Common myeloid progenitor, CD34-positive (primary cell): ENCODE measurements around the gene PTPRD.
A peak's percentile ranks its signal among the peaks of the same experiment; 100 is the strongest.
"Not testable (repeated sequence)": the region's sequence is repeated elsewhere in the genome, so short reads cannot be mapped to it uniquely, and the experiment has no call there.

Experiments
- CTCF ChIA-PET: fragments of 350-600 bp; sonication (Branson Sonifier 250); formaldehyde crosslinking; loops from one replicate; lab custom pipeline; 2021; ENCODE audit warnings: antibody characterized with exemption; lab: Charles Lee
- POLR2A ChIA-PET: fragments of 350-600 bp; sonication (Branson Sonifier 250); formaldehyde crosslinking; loops from one replicate; lab custom pipeline; 2021; ENCODE audit warnings: antibody characterized with exemption; lab: Charles Lee
- DNase-seq, 3 donors: peaks; one replicate each; pipeline versions ENCODE4 v3.0.0 to v3.0.0-alpha.2; 2013
- H3K27ac ChIP-seq, 2 experiments: 1 replicate in 1 of 2; 2 replicates in 1 of 2; pipeline ENCODE4 v1.7.0; 2013; ENCODE audit warnings: inconsistent platforms in 2 of 2, low read length in 2 of 2, mild to moderate bottlenecking in 2 of 2, low read depth in 1 of 2, moderate library complexity in 1 of 2; ENCODE audit not compliant: severe bottlenecking in 2 of 2, insufficient read depth in 1 of 2, poor library complexity in 1 of 2
- H3K27me3 ChIP-seq, 5 experiments: replicated peaks in 2 of 5; 1 replicate in 3 of 5; 2 replicates in 2 of 5; pipeline versions ENCODE4 v1.6.1 to v1.7.0; 2013; ENCODE audit warnings: low read length in 4 of 5, mild to moderate bottlenecking in 2 of 5, moderate library complexity in 2 of 5, inconsistent platforms in 1 of 5; ENCODE audit not compliant: insufficient read depth in 5 of 5, control insufficient read depth in 4 of 5
- H3K36me3 ChIP-seq, 4 experiments: 1 replicate in 2 of 4; 2 replicates in 2 of 4; pipeline versions ENCODE4 v1.6.1 to v1.7.0; 2013; ENCODE audit warnings: low read length in 3 of 4, control low read depth in 1 of 4, mild to moderate bottlenecking in 1 of 4; ENCODE audit not compliant: control insufficient read depth in 4 of 4, insufficient read depth in 4 of 4
- H3K4me1 ChIP-seq, 4 experiments: 1 replicate in 3 of 4; 2 replicates in 1 of 4; pipeline versions ENCODE4 v1.6.1 to v1.7.1; 2013; ENCODE audit warnings: low read length in 3 of 4, mild to moderate bottlenecking in 3 of 4, control low read depth in 1 of 4, inconsistent platforms in 1 of 4, moderate library complexity in 1 of 4; ENCODE audit not compliant: control insufficient read depth in 4 of 4, insufficient read depth in 4 of 4; ENCODE audit errors: control extremely low read depth in 1 of 4
- H3K4me3 ChIP-seq, 7 experiments: 1 replicate in 4 of 7; 2 replicates in 3 of 7; pipeline versions ENCODE4 v1.5.1 to v1.7.0; 2013; ENCODE audit warnings: mild to moderate bottlenecking in 7 of 7, low read length in 6 of 7, moderate library complexity in 6 of 7, inconsistent platforms in 2 of 7, low read depth in 2 of 7, control low read depth in 1 of 7; ENCODE audit not compliant: insufficient read depth in 4 of 7, control insufficient read depth in 1 of 7; ENCODE audit errors: extremely low read depth in 1 of 7
- H3K9me3 ChIP-seq, 5 experiments: 1 replicate in 4 of 5; 2 replicates in 1 of 5; pipeline versions ENCODE4 v1.6.1 to v1.7.1; 2013; ENCODE audit warnings: low read length in 4 of 5, mild to moderate bottlenecking in 2 of 5, inconsistent platforms in 1 of 5, low read depth in 1 of 5, moderate library complexity in 1 of 5; ENCODE audit not compliant: control insufficient read depth in 4 of 5, insufficient read depth in 2 of 5; ENCODE audit errors: control extremely low read depth in 1 of 5
- WGBS: methylation state at CpG from one replicate; pipeline ENCODE4 v1.1.5; 2013; ENCODE audit not compliant: insufficient coverage; 5-methylcytosine and 5-hydroxymethylcytosine counted together

The PTPRD gene

DNA sequence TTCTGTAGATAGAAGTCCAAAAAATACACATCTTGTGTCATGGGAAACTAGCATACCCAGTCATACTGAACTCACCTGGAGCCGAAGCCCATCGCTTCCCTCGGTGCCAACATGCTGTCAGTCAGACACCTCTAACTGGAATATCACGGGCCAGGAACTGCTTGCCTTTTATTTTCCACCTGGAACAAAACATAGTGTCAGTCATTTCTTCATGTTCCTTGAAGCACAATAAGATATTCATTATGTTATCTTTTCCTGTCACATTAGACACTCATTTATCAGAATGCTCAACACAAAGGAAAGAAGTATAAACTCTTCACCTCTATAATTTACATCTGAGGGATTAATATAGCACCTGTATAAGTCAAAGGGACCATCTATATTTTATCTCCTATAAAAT is 674.4 kb downstream of the PTPRD start:
- Histone ChIP-seq H3K4me1 (peaks cover 0 to 3% (median 0%) of the 10 kb centered on the region in 4 experiments), H3K27me3 (no peaks in the 10 kb centered on the region), H3K36me3 (no peaks in the 10 kb centered on the region), H3K9me3 (no peaks in the 10 kb centered on the region), H3K27ac (no peak overlapping the region), H3K4me3 (no peak overlapping the region)
- WGBS, result 96% methylated on average over 4 of the region's 4 CpGs
- no peak for DNase-seq
- POLR2A ChIA-PET, result no interaction called here
- CTCF ChIA-PET, result no interaction called here

DNA sequence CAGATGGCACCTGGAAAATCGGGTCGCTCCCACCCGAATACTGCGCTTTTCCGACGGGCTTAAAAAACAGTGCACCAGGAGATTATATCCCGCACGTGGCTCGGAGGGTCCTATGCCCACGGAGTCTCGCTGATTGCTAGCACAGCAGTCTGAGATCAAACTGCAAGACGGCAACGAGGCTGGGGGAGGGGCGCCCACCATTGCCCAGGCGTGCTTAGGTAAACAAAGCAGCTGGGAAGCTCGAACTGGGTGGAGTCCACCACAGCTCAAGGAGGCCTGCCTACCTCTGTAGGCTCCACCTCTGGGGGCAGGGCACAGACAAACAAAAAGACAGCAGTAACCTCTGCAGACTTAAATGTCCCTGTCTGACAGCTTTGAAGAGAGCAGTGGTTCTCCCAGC is 681.3 kb downstream of the PTPRD start:
- H3K36me3 ChIP-seq, H3K27me3 ChIP-seq, H3K27ac ChIP-seq, DNase-seq, POLR2A ChIA-PET, H3K9me3 ChIP-seq, CTCF ChIA-PET, H3K4me3 ChIP-seq, H3K4me1 ChIP-seq: not testable (repeated sequence)
- WGBS, result 96% methylated on average over 8 of the region's 16 CpGs

DNA sequence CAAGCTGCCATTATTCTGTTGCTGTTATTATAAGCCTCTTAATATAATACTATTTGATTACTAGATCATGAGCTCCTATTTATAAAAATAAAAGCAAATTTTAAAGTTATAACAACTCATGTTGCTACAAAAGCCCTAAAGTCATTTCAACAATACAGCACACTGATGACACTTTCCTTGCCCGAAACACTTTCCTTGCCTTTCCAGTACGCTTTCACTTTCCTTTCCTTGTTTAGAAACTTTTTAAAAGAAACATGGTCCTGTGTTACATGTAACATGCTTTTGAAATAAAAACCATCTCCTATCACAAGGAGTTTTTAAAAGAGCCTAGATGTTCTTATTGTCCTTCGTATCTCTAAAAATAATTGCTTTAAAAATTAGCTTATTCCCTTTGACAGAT is 688.4 kb downstream of the PTPRD start:
- ChIA-PET POLR2A (no interaction called here), CTCF (interaction anchor here (1.0 to 1.6 kb wide), 4 partner anchors 10 to 318 kb away, joined by 3 to 4 read pairs (median 4); no protein-coding TSS in a partner anchor)
- H3K9me3 ChIP-seq, result no peaks in the 10 kb centered on the region
- peak in 2 of 3 donors; percentile 50 to 62 for DNase-seq
- WGBS, result 27% methylated on average over 2 of the region's 3 CpGs
- H3K36me3 ChIP-seq, result no peaks in the 10 kb centered on the region
- peak overlapping the region in 5 of 7 experiments; percentile 33 to 70 (median 40) for H3K4me3 ChIP-seq
- peaks cover 0 to 7% (median 2%) of the 10 kb centered on the region in 4 experiments for H3K4me1 ChIP-seq
- H3K27me3 ChIP-seq, result no peaks in the 10 kb centered on the region
- H3K27ac ChIP-seq, result peak overlapping the region in 1 of 2 experiments; percentile 72

DNA sequence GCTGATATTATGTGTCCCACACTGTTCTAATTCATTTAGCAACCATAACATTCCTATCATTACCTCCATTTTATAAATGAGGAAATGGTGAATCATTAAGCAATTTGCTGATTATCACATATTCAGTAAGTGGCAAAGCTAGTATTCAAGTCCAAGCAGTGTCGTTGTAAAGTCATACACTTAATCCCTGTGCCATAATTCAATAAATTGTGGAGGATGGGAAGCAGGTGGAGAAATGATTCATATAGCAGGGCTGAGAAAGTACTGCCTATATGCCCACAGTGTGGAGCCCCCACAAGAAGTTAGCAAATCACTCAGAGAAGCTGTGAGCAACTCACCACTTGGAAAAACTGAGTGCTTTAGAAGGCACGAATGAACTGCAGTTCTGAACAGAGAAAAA is 691.0 kb downstream of the PTPRD start:
- CTCF ChIA-PET, result interaction anchor here (0.7 to 1.3 kb wide), 5 partner anchors 8 to 28 kb away, joined by 3 read pairs; no protein-coding TSS in a partner anchor
- peaks cover 0 to 7% (median 2%) of the 10 kb centered on the region in 4 experiments for H3K4me1 ChIP-seq
- H3K9me3 ChIP-seq, result no peaks in the 10 kb centered on the region
- POLR2A ChIA-PET, result no interaction called here
- WGBS, result no CpG with 5 or more reads among the region's 2 CpGs
- no peak for DNase-seq
- H3K36me3 ChIP-seq, result no peaks in the 10 kb centered on the region
- no peaks in the 10 kb centered on the region for H3K27me3 ChIP-seq
- H3K27ac ChIP-seq, result no peak overlapping the region
- no peak overlapping the region for H3K4me3 ChIP-seq

DNA sequence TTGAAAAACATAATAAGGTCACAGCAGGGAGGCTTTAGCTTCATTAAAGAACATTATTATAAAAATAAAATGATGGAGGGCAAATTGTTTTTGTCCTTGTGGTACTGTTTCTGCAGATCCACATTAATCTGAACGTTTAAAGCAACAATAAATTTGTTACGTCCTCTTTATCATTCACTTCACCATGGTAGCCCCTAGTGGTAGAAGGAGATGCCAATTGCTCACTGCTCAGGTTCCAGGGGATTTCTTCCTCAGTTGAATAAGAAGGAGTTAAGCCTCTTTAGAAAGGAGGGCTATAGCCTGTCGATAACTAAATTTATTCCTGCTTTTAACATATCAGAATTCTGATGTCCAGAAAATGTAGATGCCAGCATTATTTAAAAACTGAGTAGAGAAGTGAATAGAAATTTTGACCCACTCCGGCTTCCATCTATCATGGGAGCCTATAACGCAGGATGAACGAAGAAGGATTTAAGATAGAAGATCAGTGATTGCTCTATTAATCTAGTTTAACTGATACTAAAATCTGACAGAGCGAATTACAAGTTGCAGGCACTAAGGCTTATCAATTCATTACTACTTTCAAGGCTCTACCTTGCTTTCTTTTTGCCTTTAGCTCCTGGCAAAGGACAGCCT is 692.3 kb downstream of the PTPRD start:
- no peak overlapping the region for H3K4me3 ChIP-seq
- no peaks in the 10 kb centered on the region for H3K27me3 ChIP-seq
- POLR2A ChIA-PET, result no interaction called here
- CTCF ChIA-PET, result interaction anchor here (0.6 to 2.0 kb wide), 7 partner anchors 9 to 315 kb away, joined by 3 to 4 read pairs (median 3); no protein-coding TSS in a partner anchor
- 100% methylated on average over 1 of the region's 7 CpGs for WGBS
- H3K9me3 ChIP-seq, result peaks cover 0 to 7% (median 1%) of the 10 kb centered on the region in 5 experiments
- no peaks in the 10 kb centered on the region for H3K36me3 ChIP-seq
- H3K27ac ChIP-seq, result no peak overlapping the region
- H3K4me1 ChIP-seq, result peaks cover 0 to 7% (median 2%) of the 10 kb centered on the region in 4 experiments
- peak in 1 of 3 donors; percentile 40 for DNase-seq

DNA sequence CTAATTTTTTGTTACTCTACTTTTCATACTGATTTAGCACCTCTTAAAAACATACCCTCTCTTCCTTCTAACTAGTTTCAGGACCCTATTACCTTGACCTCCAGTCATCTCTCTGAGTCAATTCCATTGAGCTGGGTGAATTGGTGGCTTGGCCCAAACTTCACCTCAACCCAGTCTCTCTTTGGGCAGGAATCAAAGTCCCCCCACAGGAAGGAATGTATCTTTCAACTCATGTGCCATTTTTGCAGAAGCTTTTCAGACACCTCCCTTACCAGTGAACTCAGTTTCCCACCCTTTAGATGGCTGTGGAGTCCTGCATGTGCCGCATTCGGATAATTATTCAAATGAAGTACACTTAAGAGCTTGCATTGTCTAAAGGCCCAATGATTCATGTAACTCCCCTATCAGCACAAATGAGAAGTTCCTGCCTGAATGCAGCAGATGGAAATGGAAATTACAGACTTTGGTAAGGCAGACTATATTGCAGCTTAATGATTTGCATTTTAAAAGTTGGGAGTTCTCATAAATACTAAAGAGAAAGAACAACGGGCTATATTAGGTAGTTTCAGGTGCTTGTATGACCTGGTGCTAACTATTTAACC is 693.5 kb downstream of the PTPRD start:
- Histone ChIP-seq H3K27ac (no peak overlapping the region), H3K9me3 (peaks cover 0 to 17% (median 2%) of the 10 kb centered on the region in 5 experiments), H3K4me3 (no peak overlapping the region), H3K27me3 (no peaks in the 10 kb centered on the region), H3K36me3 (no peaks in the 10 kb centered on the region), H3K4me1 (peaks cover 0 to 7% (median 2%) of the 10 kb centered on the region in 4 experiments)
- 80% methylated on average over 1 of the region's 3 CpGs for WGBS
- ChIA-PET CTCF (interaction anchor here (1.1 to 2.0 kb wide), 5 partner anchors 31 to 313 kb away, joined by 3 to 5 read pairs (median 3); no protein-coding TSS in a partner anchor), POLR2A (no interaction called here)
- DNase-seq, result no peak

DNA sequence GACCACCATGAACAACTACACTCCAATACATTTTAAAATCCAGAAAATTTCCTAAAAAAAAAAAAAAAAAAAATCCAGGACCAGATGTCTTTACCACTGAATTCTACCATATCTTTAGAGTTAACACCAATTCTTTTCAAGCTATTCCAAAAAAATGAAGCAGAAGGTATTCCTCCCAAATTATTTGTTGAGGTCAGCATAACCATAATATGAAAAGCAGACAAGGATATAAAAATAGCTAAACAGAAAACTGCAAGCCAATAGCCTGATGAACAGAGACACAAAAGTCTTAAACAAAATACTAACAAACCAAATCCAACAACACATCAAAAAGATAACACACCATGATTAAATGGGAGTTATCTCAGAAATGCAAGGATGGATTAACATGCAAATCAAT is 695.4 kb downstream of the PTPRD start:
- H3K9me3 ChIP-seq, result peaks cover 0 to 18% (median 2%) of the 10 kb centered on the region in 5 experiments
- no peaks in the 10 kb centered on the region for H3K36me3 ChIP-seq
- H3K4me3 ChIP-seq, result no peak overlapping the region
- H3K4me1 ChIP-seq, result peaks cover 0 to 9% (median 6%) of the 10 kb centered on the region in 4 experiments
- POLR2A ChIA-PET, result no interaction called here
- no peak for DNase-seq
- CTCF ChIA-PET, result interaction anchor here (0.6 kb wide), 1 partner anchor 130 kb away, joined by 3 read pairs; no protein-coding TSS in a partner anchor
- no peaks in the 10 kb centered on the region for H3K27me3 ChIP-seq
- no peak overlapping the region for H3K27ac ChIP-seq
